ENCODE results near the gene C12orf60.

GRCh38 chr12:14774906-14775635 is 28.4 kb upstream of the C12orf60 start:
- no peak for TF ChIP-seq POLR2A (IDR thresholded peaks at IDR 0.05; ENCODE audit: borderline replicate concordance, extremely low read depth, insufficient read depth, insufficient read length)
- no peak for TF ChIP-seq CTCF (IDR thresholded peaks at IDR 0.05 in 2 of 3, conservative IDR thresholded peaks at IDR 0.05 in 1 of 3; ENCODE audit: borderline replicate concordance in 1 of 3, insufficient read depth in 1 of 3, low read depth in 2 of 3, low read length in 2 of 3)
- no peak for TF ChIP-seq ATF3 (IDR thresholded peaks at IDR 0.05)
- TF ChIP-seq EZH2 (IDR thresholded peaks at IDR 0.05) = no peak
- no peak for TF ChIP-seq SP1 (IDR thresholded peaks at IDR 0.05; ENCODE audit: low read depth)
